Suprapubic skin (tissue), 4 donors: ENCODE measurements around the gene JUNB.

Source experiments
- CTCF ChIP-seq, 2 donors: fragments of 200-600 bp in 1 of 2; fragments of 450-650 bp in 1 of 2; sonication (generic) in 1 of 2; IDR thresholded peaks; one replicate each; pipeline ENCODE4 v1.5.1; 2016 to 2019; ENCODE audit warnings: antibody characterized with exemption in 2 of 2, mild to moderate bottlenecking in 1 of 2, moderate library complexity in 1 of 2
- POLR2A ChIP-seq, 2 donors: fragments of 450-650 bp; IDR thresholded peaks; one replicate each; pipeline ENCODE4 v1.6.1; 2017; ENCODE audit warnings: antibody characterized with exemption in 2 of 2, mild to moderate bottlenecking in 2 of 2, moderate library complexity in 2 of 2
- POLR2AphosphoS5 ChIP-seq, 3 donors: sonication (generic); formaldehyde crosslinking; IDR thresholded peaks; one replicate each; pipeline ENCODE4 v1.6.1; 2017; ENCODE audit warnings: antibody characterized with exemption in 3 of 3

GRCh38 chr19:12750851-12751250, 40.4 kb upstream of the JUNB start:
- TF ChIP-seq CTCF (IDR thresholded peaks at IDR 0.05) = no peak
- TF ChIP-seq POLR2A (IDR thresholded peaks at IDR 0.05) = no peak
- no peak for TF ChIP-seq POLR2AphosphoS5 (IDR thresholded peaks at IDR 0.05)
